Colonic mucosa (tissue), 4 donors: ENCODE measurements around the gene SLC8A1. TPM values are rescaled to one million over a fixed set of nuclear protein-coding genes. Genes with fewer than 3 reads are reported as not detected.

Experiments
- DNase-seq: peaks from one replicate; pipeline ENCODE4 v3.0.0-alpha.2; 2020
- H3K27ac ChIP-seq: fragments of 200-600 bp; one replicate; pipeline ENCODE4 v1.8.0; 2021
- H3K27me3 ChIP-seq: fragments of 200-600 bp; one replicate; pipeline ENCODE4 v1.8.0; 2021
- H3K36me3 ChIP-seq: fragments of 200-600 bp; one replicate; pipeline ENCODE4 v1.8.0; 2021
- H3K4me1 ChIP-seq: fragments of 200-600 bp; one replicate; pipeline ENCODE4 v1.8.0; 2021; ENCODE audit warnings: mild to moderate bottlenecking
- H3K4me3 ChIP-seq: fragments of 200-600 bp; one replicate; pipeline ENCODE4 v1.8.0; 2021
- H3K9ac ChIP-seq, 2 donors: one replicate each; pipeline ENCODE4 v1.7.0; 2013; ENCODE audit warnings: control low read depth in 2 of 2, low read depth in 2 of 2, low read length in 2 of 2
- H3K9me3 ChIP-seq: fragments of 200-600 bp; one replicate; pipeline ENCODE4 v1.8.0; 2021
- intact Hi-C: fragments of 100-400 bp; cut with DNase I; formaldehyde crosslinking; loops from one replicate; pipeline ENCODE4 v1.14.1; 2022
- total RNA-seq, 2 donors: library from RNA; stranded (reverse); fragmentation: NEBNext Ultra II Directional in 1 of 2; extraction: Animal tissue kit (Norgen Biotek cat#: 25700) in 1 of 2; gene quantifications; one replicate each; pipeline ENCODE4 v1.2.1, GENCODE V29; 2021
- TF ChIP-seq, protein P1 (sequence below): fragments of 200-600 bp; IDR thresholded peaks from one replicate; pipeline ENCODE4 v1.8.0; 2022; ENCODE audit warnings: antibody characterized with exemption, mild to moderate bottlenecking
- donor health status: healthy.
- donor health status: DM: no; HTN: no; CAD: no.
- donor health status: DM: no; HTN: no; CAD: no.

The SLC8A1 gene
- total RNA-seq, 2 donors from 2014 or later: 4.1 to 25.5 TPM

DNA sequence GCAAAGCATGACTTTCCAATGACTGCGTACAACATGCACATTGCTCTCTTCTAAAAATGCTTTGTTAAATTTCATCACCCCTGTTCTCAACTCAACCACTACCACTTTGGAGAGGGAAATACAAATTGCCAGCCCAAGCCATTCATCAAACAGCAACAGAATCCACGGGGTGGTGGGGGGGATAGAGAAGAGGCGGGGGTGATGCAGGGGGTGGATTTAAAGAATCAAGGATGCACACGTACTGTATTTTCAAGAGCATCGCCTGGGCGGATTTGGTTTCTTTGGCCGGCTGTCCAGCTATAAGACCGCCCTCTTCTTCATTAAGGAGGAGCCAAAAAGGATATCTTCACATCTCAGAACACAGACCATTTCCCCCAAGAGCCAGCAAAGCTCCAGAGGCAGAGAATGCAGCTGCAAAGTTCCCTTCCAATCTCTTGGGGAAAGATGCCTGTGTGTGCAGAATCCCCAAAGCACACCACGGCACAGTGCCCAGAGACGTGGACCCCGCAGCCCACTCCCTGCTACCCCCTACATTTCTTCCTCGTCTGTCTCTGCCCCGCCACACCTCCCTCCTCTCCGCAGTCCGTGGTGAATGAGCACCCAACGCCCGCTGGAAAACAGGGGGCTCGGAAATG is 977 bp downstream of the SLC8A1 start:
- Histone ChIP-seq H3K9ac (peak overlapping the region; percentile 35 to 63), H3K27ac (peak overlapping the region; percentile 63), H3K4me3 (peak overlapping the region; percentile 40), H3K27me3 (no peaks in the 10 kb centered on the region), H3K4me1 (no peaks in the 10 kb centered on the region), H3K36me3 (no peaks in the 10 kb centered on the region), H3K9me3 (no peaks in the 10 kb centered on the region)
- TF ChIP-seq, protein P1, sequence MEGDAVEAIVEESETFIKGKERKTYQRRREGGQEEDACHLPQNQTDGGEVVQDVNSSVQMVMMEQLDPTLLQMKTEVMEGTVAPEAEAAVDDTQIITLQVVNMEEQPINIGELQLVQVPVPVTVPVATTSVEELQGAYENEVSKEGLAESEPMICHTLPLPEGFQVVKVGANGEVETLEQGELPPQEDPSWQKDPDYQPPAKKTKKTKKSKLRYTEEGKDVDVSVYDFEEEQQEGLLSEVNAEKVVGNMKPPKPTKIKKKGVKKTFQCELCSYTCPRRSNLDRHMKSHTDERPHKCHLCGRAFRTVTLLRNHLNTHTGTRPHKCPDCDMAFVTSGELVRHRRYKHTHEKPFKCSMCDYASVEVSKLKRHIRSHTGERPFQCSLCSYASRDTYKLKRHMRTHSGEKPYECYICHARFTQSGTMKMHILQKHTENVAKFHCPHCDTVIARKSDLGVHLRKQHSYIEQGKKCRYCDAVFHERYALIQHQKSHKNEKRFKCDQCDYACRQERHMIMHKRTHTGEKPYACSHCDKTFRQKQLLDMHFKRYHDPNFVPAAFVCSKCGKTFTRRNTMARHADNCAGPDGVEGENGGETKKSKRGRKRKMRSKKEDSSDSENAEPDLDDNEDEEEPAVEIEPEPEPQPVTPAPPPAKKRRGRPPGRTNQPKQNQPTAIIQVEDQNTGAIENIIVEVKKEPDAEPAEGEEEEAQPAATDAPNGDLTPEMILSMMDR: no peak
- DNase-seq: peak; percentile 30
- intact Hi-C loops: no loop called here

DNA sequence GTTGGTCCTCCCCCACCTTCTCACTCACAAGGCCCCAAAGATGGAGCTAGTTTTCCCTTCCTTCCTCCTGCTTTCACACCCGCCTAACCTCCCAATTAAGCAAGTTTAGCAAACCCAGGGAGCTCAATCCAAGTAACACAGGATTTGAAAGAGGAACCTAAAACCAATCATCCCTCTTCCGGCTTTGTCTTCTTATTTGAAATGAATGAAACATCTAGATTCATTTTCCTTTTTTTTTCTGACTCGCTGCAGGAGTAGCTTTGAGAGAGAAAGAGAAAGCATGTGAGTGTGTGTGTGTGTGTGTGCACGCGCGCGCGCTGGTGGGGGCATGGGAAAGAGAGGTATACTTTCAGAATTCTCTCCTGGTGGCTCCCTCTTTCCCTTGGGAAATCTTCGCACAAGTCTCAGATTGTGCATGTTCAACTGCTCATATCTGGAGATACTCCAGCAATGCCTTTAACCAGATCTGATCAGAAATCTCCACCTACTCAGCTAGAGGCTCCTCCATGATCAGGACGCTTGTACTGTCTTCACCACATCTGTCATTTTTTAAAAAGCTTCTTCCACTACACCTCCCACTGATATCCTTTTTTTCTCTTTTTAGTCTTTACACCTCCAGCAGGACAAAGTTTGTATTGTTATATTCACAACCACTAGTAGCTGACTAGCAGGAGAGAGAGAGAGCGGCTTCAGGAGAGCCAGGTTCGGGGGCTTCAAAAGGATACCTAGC is 1.7 kb downstream of the SLC8A1 start:
- intact Hi-C loops: no loop called here
- peak overlapping the region; percentile 63 for H3K27ac ChIP-seq
- H3K36me3 ChIP-seq: no peaks in the 10 kb centered on the region
- TF ChIP-seq, protein P1: no peak
- no peaks in the 10 kb centered on the region for H3K9me3 ChIP-seq
- H3K9ac ChIP-seq: peak overlapping the region in 1 of 2 donors; percentile 63
- H3K27me3 ChIP-seq: no peaks in the 10 kb centered on the region
- no peaks in the 10 kb centered on the region for H3K4me1 ChIP-seq
- H3K4me3 ChIP-seq: peak overlapping the region; percentile 40
- no peak for DNase-seq

DNA sequence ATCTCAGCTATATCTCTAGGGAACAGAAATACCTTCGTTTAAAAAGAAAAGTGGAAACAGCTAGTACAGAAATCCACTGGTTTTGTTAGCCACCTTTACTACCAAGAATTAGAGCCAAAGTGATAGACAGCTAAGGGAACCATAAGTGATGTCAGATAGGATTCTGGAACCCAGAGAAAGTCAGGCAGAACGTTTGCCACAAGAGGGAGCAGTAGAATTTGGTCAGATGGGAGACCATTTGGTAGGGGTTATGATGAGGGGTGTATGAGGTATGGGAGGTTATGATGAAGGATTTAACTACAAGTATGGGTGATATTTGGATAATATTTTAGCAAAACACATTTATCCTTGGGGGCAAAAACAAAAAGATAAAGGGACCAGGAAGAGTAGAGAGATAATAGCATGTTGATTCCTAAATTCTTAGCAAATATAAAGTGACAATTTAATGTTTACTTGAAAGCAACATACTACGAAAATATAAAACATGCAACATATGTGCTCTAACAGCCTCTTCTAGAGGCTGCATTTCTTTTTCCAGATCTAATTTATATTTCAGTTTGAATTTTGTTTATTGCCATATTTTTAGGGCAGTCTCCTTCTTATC is 3.3 kb downstream of the SLC8A1 start:
- Histone ChIP-seq H3K4me1 (no peaks in the 10 kb centered on the region), H3K9ac (no peak overlapping the region), H3K4me3 (no peak overlapping the region), H3K27me3 (no peaks in the 10 kb centered on the region), H3K9me3 (no peaks in the 10 kb centered on the region), H3K27ac (no peak overlapping the region), H3K36me3 (no peaks in the 10 kb centered on the region)
- DNase-seq: no peak
- intact Hi-C loops: no loop called here
- TF ChIP-seq, protein P1: no peak

DNA sequence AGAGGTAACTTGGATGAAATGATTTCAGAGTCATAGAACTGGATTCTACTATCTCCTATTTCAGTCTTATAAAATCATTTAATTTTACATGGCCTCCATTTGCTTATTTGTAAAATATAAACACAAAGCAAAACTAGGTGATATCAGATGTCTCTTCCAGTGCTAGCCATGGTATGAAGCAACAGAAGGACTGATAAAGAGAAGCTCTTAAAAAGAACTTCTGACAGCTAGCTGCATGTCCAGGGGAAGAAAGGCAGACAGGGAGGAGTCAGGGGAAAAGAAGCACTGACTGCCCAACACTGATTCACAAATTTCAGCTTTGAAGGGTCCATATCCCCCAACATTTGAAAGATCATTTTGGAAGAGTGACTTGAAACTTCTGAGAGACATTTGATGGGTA is 6.4 kb downstream of the SLC8A1 start:
- Histone ChIP-seq H3K36me3 (no peaks in the 10 kb centered on the region), H3K4me1 (no peaks in the 10 kb centered on the region), H3K9me3 (no peaks in the 10 kb centered on the region), H3K27me3 (no peaks in the 10 kb centered on the region), H3K27ac (no peak overlapping the region), H3K4me3 (no peak overlapping the region), H3K9ac (no peak overlapping the region)
- intact Hi-C loops: no loop called here
- no peak for DNase-seq
- TF ChIP-seq, protein P1: no peak

DNA sequence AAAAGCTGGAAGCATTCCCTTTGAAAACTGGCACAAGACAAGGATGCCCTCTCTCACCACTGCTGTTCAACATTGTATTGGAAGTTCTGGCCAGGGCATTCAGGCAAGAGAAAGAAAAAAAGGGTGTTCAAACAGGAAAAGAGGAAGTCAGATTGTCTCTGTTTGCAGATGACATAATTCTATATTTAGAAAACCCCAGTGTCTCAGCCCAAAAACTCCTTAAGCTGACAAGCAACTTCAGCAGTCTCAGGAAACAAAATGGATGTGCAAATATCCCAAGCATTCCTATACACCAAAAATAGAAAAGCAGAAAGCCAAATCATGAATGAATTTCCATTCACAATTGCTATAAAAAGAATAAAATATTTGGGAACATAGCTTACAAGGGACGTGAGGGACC is 11.1 kb downstream of the SLC8A1 start:
- H3K27ac ChIP-seq: no peak overlapping the region
- no peaks in the 10 kb centered on the region for H3K9me3 ChIP-seq
- TF ChIP-seq, protein P1: no peak
- intact Hi-C loops: no loop called here
- no peaks in the 10 kb centered on the region for H3K36me3 ChIP-seq
- no peak overlapping the region for H3K4me3 ChIP-seq
- no peak overlapping the region for H3K9ac ChIP-seq
- DNase-seq: no peak
- no peaks in the 10 kb centered on the region for H3K27me3 ChIP-seq
- H3K4me1 ChIP-seq: no peaks in the 10 kb centered on the region
